HepG2 (cell line): ENCODE results near the gene DNMT3A. TPM values are rescaled to one million over a fixed set of nuclear protein-coding genes. Genes with fewer than 3 reads are reported as not detected.

Experiments
- ATAC-seq: fragments of 200-7000 bp; cut with Tn5 transposase; 3 replicates; pipeline ENCODE4 v1.9.1; 2020; ENCODE audit warnings: mild to moderate bottlenecking, moderate library complexity
- BruUV-seq: library from RNA; stranded (reverse); fragments of 400-500 nt; replicated peaks from 2 replicates; lab custom pipeline; 2021; lab: Mats Ljungman, UMichigan
- CTCF ChIA-PET: fragments of 300-600 bp; formaldehyde crosslinking; extraction: SDS; loops from one replicate; lab custom pipeline; 2021; ENCODE audit warnings: low total read pairs, inconsistent platforms, low intra/inter-chr PET ratio; lab: Yijun Ruan, JAX
- POLR2A ChIA-PET: fragments of 350-600 bp; sonication (Branson Sonifier 250); formaldehyde crosslinking; loops from one replicate; lab custom pipeline; 2020; ENCODE audit warnings: antibody characterized with exemption, inconsistent platforms; lab: Yijun Ruan, JAX
- DNase-seq: peaks from one replicate; pipeline ENCODE4 v3.0.0-alpha.2; 2015; ENCODE audit warnings: low spot score
- FAIRE-seq: peaks from 3 replicates; lab custom pipeline; 2011; peaks lifted over from hg19 to GRCh38; lab: Jason Lieb, UNC
- H2AFZ ChIP-seq: one replicate; pipeline ENCODE4 v1.6.1; 2011; ENCODE audit warnings: low read length, inconsistent platforms
- H3K27ac ChIP-seq: fragments of 300-600 bp; 3 replicates; pipeline ENCODE4 v1.8.0; 2011; ENCODE audit warnings: mixed run types, mild to moderate bottlenecking, mixed read lengths, low read length, inconsistent platforms; ENCODE audit not compliant: insufficient read depth; ENCODE audit errors: extremely low read length
- H3K27me3 ChIP-seq, 2 experiments: fragments of 200-600 bp in 1 of 2; 2 replicates in 1 of 2; 3 replicates in 1 of 2; pipeline versions ENCODE4 v1.6.0 to v1.8.0; 2011; ENCODE audit warnings: low read length in 2 of 2, mild to moderate bottlenecking in 2 of 2, moderate library complexity in 2 of 2, inconsistent platforms in 1 of 2; ENCODE audit not compliant: insufficient read depth in 2 of 2, control insufficient read depth in 1 of 2
- H3K36me3 ChIP-seq, 2 experiments: fragments of 200-600 bp in 1 of 2; replicated peaks in 1 of 2; 2 replicates in 1 of 2; 3 replicates in 1 of 2; pipeline versions ENCODE4 v1.5.1 to v1.8.0; 2011; ENCODE audit warnings: low read length in 2 of 2, inconsistent platforms in 1 of 2; ENCODE audit not compliant: insufficient read depth in 2 of 2, control insufficient read depth in 1 of 2
- H3K4me1 ChIP-seq: 2 replicates; pipeline ENCODE4 v1.5.1; 2012; ENCODE audit warnings: low read length, inconsistent platforms; ENCODE audit not compliant: insufficient read depth
- H3K4me2 ChIP-seq: 2 replicates; pipeline ENCODE4 v1.6.0; 2011; ENCODE audit warnings: low read depth, low read length, inconsistent platforms
- H3K4me3 ChIP-seq, 3 experiments: fragments of 200-600 bp in 1 of 3; sonication (generic), shearing (Covaris generic) in 1 of 3; replicated peaks in 1 of 3; 2 replicates each; pipeline ENCODE4 v1.5.1; 2011 to 2016; ENCODE audit warnings: low read length in 3 of 3, inconsistent platforms in 2 of 3, low read depth in 2 of 3, mild to moderate bottlenecking in 2 of 3, control low read depth in 1 of 3, mixed read lengths in 1 of 3; ENCODE audit not compliant: insufficient read depth in 1 of 3
- H3K79me2 ChIP-seq: one replicate; pipeline ENCODE4 v1.6.1; 2011; ENCODE audit warnings: low read length, inconsistent platforms; ENCODE audit not compliant: insufficient read depth
- H3K9ac ChIP-seq: 2 replicates; pipeline ENCODE4 v1.6.0; 2011; ENCODE audit warnings: mild to moderate bottlenecking, low read depth, low read length, inconsistent platforms; ENCODE audit not compliant: insufficient read depth
- H3K9me3 ChIP-seq: 2 replicates; pipeline ENCODE4 v1.5.1; 2012; ENCODE audit warnings: mild to moderate bottlenecking, low read length
- H4K20me1 ChIP-seq: 2 replicates; pipeline ENCODE4 v1.6.0; 2011; ENCODE audit warnings: inconsistent platforms, mild to moderate bottlenecking, low read length, moderate library complexity; ENCODE audit not compliant: insufficient read depth
- CSRNP2 ChIP-seq: sonication (generic); formaldehyde crosslinking; conservative IDR thresholded peaks from 2 replicates; pipeline ENCODE4 v1.8.0; 2022; ENCODE audit warnings: low read depth, missing genetic modification reagents
- ELF4 ChIP-seq: sonication (generic); formaldehyde crosslinking; IDR thresholded peaks from 2 replicates; pipeline ENCODE4 v1.5.0; 2020; ENCODE audit warnings: missing genetic modification reagents, mild to moderate bottlenecking, moderate library complexity, borderline replicate concordance
- NKX3-1 ChIP-seq: sonication (generic); formaldehyde crosslinking; IDR thresholded peaks from 2 replicates; pipeline ENCODE4 v1.5.0; 2020; ENCODE audit warnings: missing genetic modification reagents
- NONO ChIP-seq, 2 experiments: fragments of 450-650 bp in 1 of 2; sonication (generic) in 1 of 2; formaldehyde crosslinking in 1 of 2; IDR thresholded peaks in 1 of 2; conservative IDR thresholded peaks in 1 of 2; 2 replicates each; pipeline versions ENCODE4 v1.6.1 to v1.8.0; 2017 to 2022; ENCODE audit warnings: mild to moderate bottlenecking in 1 of 2, missing genetic modification reagents in 1 of 2, moderate library complexity in 1 of 2
- RARG ChIP-seq: sonication (generic); formaldehyde crosslinking; IDR thresholded peaks from 2 replicates; pipeline ENCODE4 v1.4.0; 2020; ENCODE audit warnings: low read depth, mild to moderate bottlenecking, missing genetic modification reagents
- SMAD3 ChIP-seq: sonication (generic); formaldehyde crosslinking; IDR thresholded peaks from 2 replicates; pipeline ENCODE4 v1.4.0; 2020; ENCODE audit warnings: missing genetic modification reagents
- TRIM24 ChIP-seq: sonication (generic); formaldehyde crosslinking; IDR thresholded peaks from 2 replicates; pipeline ENCODE4 v1.8.0; 2022; ENCODE audit warnings: mild to moderate bottlenecking, missing genetic modification reagents
- ZBTB38 ChIP-seq: sonication (generic); formaldehyde crosslinking; IDR thresholded peaks from 2 replicates; pipeline ENCODE4 v1.5.1; 2020; ENCODE audit warnings: mild to moderate bottlenecking, missing genetic modification reagents
- ZNF34 ChIP-seq: sonication (generic); formaldehyde crosslinking; IDR thresholded peaks from 2 replicates; pipeline ENCODE4 v1.4.0; 2020; ENCODE audit warnings: mild to moderate bottlenecking, missing genetic modification reagents, borderline replicate concordance
- ZNF674 ChIP-seq: sonication (generic); formaldehyde crosslinking; IDR thresholded peaks from 2 replicates; pipeline ENCODE4 v1.5.0; 2020; ENCODE audit warnings: low read depth, mild to moderate bottlenecking, missing genetic modification reagents
- ZNF720 ChIP-seq: sonication (generic); formaldehyde crosslinking; IDR thresholded peaks from 2 replicates; pipeline ENCODE4 v1.4.0; 2020; ENCODE audit warnings: missing genetic modification reagents
- ZNF770 ChIP-seq: sonication (generic); formaldehyde crosslinking; IDR thresholded peaks from 2 replicates; pipeline ENCODE4 v1.5.0; 2020; ENCODE audit warnings: mild to moderate bottlenecking, missing genetic modification reagents
- ZNF781 ChIP-seq: sonication (generic); formaldehyde crosslinking; IDR thresholded peaks from 2 replicates; pipeline ENCODE4 v1.5.1; 2020; ENCODE audit warnings: borderline replicate concordance, mild to moderate bottlenecking, missing genetic modification reagents; ENCODE audit errors: not compliant biosample characterization
- ZSCAN29 ChIP-seq: sonication (generic); formaldehyde crosslinking; conservative IDR thresholded peaks from 2 replicates; pipeline ENCODE4 v1.4.0; 2020; ENCODE audit warnings: mild to moderate bottlenecking, missing genetic modification reagents
- WGBS: methylation state at CpG from one replicate; pipeline ENCODE4 v1.1.6; 2017; ENCODE audit warnings: low lambda C conversion rate; 5-methylcytosine and 5-hydroxymethylcytosine counted together
- in situ Hi-C: cut with HindIII; loops from 2 replicates; pipeline ENCODE4 v1.10.0; 2017; ENCODE audit warnings: low pct_unique_long_range_greater_than_20kb; ENCODE audit not compliant: extremely low pct_ligation_motif_present
- intact Hi-C: fragments of 100-400 bp; cut with micrococcal nuclease; formaldehyde crosslinking; loops from one replicate; pipeline ENCODE4 v1.10.0; 2022; ENCODE audit not compliant: unreplicated experiment
- polyA plus RNA-seq, 8 experiments: library from polyadenylated mRNA; depleted of rRNA in 3 of 8; stranded (reverse) in 7 of 8; unstranded in 1 of 8; fragments of >200 nt; fragmentation: Illumina TruSeq in 4 of 8; extraction: Trizol in 4 of 8; gene quantifications; 2 replicates each; pipeline versions ENCODE4 v1.2.1 to v1.2.3, GENCODE V29; 2011 to 2016; ENCODE audit warnings: low read depth in 4 of 8, missing spikeins in 1 of 8, mixed read lengths in 1 of 8; ENCODE audit not compliant: insufficient read depth in 1 of 8
- total RNA-seq, 5 experiments: library from RNA; depleted of rRNA; stranded (reverse); fragments of >200 nt; fragmentation: Illumina TruSeq; extraction: Trizol; gene quantifications; 2 replicates each; pipeline ENCODE4 v1.2.3, GENCODE V29; 2016; ENCODE audit warnings: low read depth in 1 of 5

DNMT3A gene
- total and polyA plus RNA-seq, 2 of the 13 experiments (the other 11 are each of a cell fraction or from before 2014, with no cell fraction given): 14.7 to 29.1 TPM

- no peak for TF ChIP-seq ZNF770 (CRISPR knock-in tag)
- TF ChIP-seq NKX3-1: no peak
- TF ChIP-seq TRIM24: no peak
Measured at GRCh38 chr2:25322312-25322711, 19.4 kb downstream of the DNMT3A start (continued).

GRCh38 chr2:25320077-25320476, 21.6 kb downstream of the DNMT3A start:
- Histone ChIP-seq H2AFZ (no peak overlapping the region), H3K4me3 (no peak overlapping the region), H3K27ac (no peak overlapping the region), H3K79me2 (no peaks in the 10 kb centered on the region), H3K4me2 (no peak overlapping the region), H4K20me1 (no peaks in the 10 kb centered on the region), H3K27me3 (no peaks in the 10 kb centered on the region), H3K36me3 (no peaks in the 10 kb centered on the region), H3K9ac (no peak overlapping the region), H3K4me1 (peaks cover 2% of the 10 kb centered on the region), H3K9me3 (no peaks in the 10 kb centered on the region)
- ATAC-seq (no peak), FAIRE-seq (no peak), DNase-seq (no peak)
- no TSS peak for BruUV-seq
- no peak for TF ChIP-seq ZBTB38
- TF ChIP-seq ELF4 (CRISPR knock-in tag): no peak
- no peak for TF ChIP-seq ZNF674 (CRISPR knock-in tag)
- TF ChIP-seq ZSCAN29: no peak
- TF ChIP-seq RARG (CRISPR knock-in tag): no peak
- TF ChIP-seq ZNF720: no peak
- no peak for TF ChIP-seq ZNF781 (CRISPR knock-in tag)
- TF ChIP-seq NONO (IDR thresholded peaks at IDR 0.05): no peak
- TF ChIP-seq NONO (CRISPR knock-in tag; conservative IDR thresholded peaks at IDR 0.05): no peak
- TF ChIP-seq SMAD3 (CRISPR knock-in tag): no peak
- no peak for TF ChIP-seq ZNF34 (CRISPR knock-in tag)
- no peak for TF ChIP-seq CSRNP2 (CRISPR knock-in tag)
- in situ Hi-C loops: no loop called here
- intact Hi-C loops: no loop called here
- ChIA-PET POLR2A (no interaction called here), CTCF (no interaction called here)
- WGBS: 63% methylated on average over 3 of the region's 3 CpGs
